GM21825 (cell line): Measurements from ENCODE around the gene RAMAC.
"Not testable (repeated sequence)": the region's sequence is repeated elsewhere in the genome, so short reads cannot be mapped to it uniquely, and the experiment has no call there.

ENCODE experiments used
- ATAC-seq: cut with Tn5 transposase; IDR thresholded peaks from one replicate; pipeline ENCODE4 v1.9.1; 2021; ENCODE audit warnings: mild to moderate bottlenecking, moderate library complexity; ENCODE audit not compliant: unreplicated experiment

The RAMAC gene

GRCh38 chr15:83012076-83012426 lies 26.0 kb downstream of the RAMAC start:
- no peak for ATAC-seq

DNA sequence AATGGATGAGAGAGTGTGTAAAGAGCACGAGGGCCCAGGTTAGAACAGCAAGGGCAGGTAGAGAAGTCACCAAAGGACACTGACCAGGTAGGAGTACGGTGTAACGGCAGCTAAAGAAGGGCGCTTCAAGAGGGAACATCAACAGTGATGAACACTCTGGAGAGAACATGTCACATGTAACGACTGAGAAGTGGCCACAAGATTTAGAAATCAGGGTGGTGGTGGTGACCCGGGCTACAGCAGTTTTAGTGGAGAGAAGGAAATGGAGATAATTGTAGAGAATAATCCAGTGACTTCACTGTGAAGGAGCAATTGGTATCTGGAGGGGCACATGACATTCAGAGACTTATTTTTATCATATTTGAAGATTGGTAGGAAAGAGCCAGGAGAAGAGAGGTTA lies 26.6 kb downstream of the RAMAC start:
- ATAC-seq, result no peak

- ATAC-seq, result no peak
These were observed 28.2 kb downstream of the RAMAC start for GRCh38 chr15:83014205-83014653.

DNA sequence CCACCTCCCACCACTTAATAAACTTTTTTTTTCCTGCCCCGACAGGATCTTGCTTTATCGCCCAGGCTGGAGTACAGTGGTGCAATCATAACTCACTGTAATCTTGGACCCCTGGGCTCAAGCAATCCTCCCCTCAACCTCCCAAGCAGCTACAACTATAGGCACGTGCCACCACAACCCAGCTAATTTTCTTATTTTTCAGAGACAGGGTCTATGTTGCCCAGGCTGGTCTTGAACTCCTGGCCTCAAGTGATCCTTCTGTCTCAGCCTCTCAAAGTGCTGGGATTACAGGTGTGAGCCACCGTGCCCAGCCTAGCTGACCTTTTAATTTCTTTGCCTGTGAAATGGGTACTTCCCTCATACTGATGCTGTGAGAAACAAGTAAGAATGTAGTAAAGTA lies 29.4 kb downstream of the RAMAC start:
- no peak for ATAC-seq

GRCh38 chr15:83016906-83017305 lies 30.9 kb downstream of the RAMAC start:
- ATAC-seq, result no peak

DNA sequence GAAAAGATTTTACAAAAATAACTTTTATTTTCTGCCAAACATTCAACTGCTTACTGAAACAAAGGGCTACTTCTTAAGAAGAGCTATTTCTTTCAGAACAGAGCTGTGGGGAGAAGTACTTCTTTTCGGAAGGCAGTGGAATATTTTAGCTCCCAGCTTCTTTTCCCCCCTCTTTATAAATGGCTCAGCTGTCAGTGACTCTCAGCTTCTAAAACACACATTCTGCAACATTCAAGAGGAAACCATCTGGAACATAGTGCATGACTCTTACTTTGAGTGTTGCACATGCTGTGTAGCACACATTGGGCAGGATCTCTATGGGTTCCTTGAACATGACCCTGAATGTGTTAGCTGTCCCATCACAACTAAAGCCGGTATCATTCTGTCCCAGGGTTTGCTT lies 32.4 kb downstream of the RAMAC start:
- no peak for ATAC-seq

- ATAC-seq, result no peak
These were observed 44.0 kb downstream of the RAMAC start for GRCh38 chr15:83030021-83030420.

DNA sequence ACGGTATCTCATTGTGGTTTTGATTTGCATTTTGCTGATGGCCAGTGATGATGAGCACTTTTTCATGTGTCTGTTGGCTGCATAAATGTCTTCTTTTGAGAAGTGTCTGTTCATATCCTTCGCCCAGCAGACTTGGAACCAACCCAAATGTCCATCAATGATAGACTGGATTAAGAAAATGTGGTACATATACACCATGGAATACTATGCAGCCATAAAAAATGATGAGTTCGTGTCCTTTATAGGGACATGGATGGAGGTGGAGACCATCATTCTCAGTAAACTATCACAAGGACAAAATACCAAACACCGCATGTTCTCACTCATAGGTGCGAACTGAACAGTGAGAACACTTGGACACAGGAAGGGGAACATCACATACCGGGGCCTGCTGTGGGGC lies 45.2 kb downstream of the RAMAC start:
- not testable (repeated sequence) for ATAC-seq

- ATAC-seq, result no peak
These were observed 50.2 kb downstream of the RAMAC start for GRCh38 chr15:83036253-83036652.

- no peak for ATAC-seq
These were observed 53.2 kb downstream of the RAMAC start for GRCh38 chr15:83039206-83039605.
